AG04449 (cell line): ENCODE results near the gene LRBA.

Experiments used
- CTCF ChIA-PET: fragments of 350-600 bp; formaldehyde crosslinking; extraction: SDS; loops from one replicate; lab custom pipeline; 2021; ENCODE audit warnings: antibody characterized with exemption; lab: Yijun Ruan, JAX
- POLR2A ChIA-PET: fragments of 400-600, 350-600 bp; formaldehyde crosslinking; extraction: SDS; loops from one replicate; lab custom pipeline; 2020; ENCODE audit warnings: antibody characterized with exemption, inconsistent platforms; lab: Yijun Ruan, JAX
- DNase-seq: peaks from one replicate; pipeline ENCODE4 v3.0.0-alpha.2; 2010; ENCODE audit warnings: low read depth, low spot score
- H3K4me3 ChIP-seq: 2 replicates; pipeline ENCODE4 v1.5.1; 2011; ENCODE audit warnings: low read depth, mild to moderate bottlenecking, control low read depth, low read length
- CTCF ChIP-seq: IDR thresholded peaks from one replicate; pipeline ENCODE4 v1.5.1; 2011; ENCODE audit warnings: mild to moderate bottlenecking, moderate library complexity, low read length, control low read depth, inconsistent platforms; ENCODE audit not compliant: insufficient read depth; ENCODE audit errors: missing control alignments

LRBA gene

GRCh38 chr4:150890246-150890645 is 124.8 kb downstream of the LRBA start:
- POLR2A ChIA-PET = no interaction called here
- CTCF ChIA-PET = no interaction called here
- TF ChIP-seq CTCF = no peak
- no peak for DNase-seq
- no peak overlapping the region for H3K4me3 ChIP-seq

DNA sequence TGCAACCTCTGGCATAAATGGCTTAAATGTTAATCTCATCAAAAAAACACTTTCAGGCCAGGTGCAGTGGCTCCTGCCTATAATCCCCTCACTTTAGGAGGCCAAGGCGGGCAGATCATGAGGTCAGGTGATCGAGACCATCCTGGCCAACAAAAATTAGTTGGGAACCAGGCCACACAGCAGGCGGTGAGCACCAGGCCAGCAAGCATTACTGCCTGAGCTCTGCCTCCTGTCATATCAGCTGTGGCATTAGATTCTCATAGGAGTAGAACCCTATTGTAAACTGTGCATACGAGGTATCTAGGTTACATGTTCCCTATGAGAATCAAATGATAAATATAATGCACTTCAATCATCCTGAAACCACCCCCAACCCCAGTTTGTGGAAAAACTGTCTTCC is 125.8 kb downstream of the LRBA start:
- ChIA-PET POLR2A (no interaction called here), CTCF (no interaction called here)
- TF ChIP-seq CTCF = no peak
- DNase-seq = no peak
- H3K4me3 ChIP-seq = no peak overlapping the region

DNA sequence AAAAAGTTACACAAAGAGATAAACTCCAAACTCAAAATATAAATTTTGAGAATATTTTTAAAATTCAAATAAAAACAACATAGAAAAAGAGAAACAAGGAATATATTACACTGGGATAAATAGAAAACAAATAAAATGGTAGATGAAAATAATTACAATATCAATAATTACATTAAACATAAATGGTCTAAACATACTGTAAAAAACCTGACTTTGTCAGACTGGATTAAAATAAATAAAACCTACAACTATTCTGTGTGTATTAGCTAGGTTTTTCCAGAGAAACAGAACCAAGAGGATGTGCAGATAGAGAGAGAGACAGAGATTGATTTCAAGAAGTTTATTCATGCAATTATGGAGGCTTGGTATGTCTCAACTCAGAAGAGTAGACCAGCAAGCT is 126.5 kb downstream of the LRBA start:
- DNase-seq = no peak

DNA sequence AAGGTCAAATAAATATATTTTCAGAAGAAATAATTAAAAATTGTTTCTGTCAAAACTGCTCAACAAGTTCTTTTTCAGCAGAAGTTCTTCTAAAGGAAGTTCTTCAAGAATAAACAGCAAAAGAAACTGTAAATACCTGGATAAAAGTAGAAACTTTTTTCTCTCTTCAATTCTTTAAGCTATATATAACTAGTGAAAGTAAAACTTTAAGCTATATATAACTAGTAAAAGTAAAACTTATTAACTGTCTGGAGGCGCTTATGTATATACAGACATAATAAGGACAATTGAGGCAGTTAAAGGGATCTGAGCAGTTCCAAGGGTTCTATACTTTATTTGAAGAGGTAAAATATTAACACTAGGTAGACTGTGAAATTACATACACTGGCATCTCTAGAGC is 126.9 kb downstream of the LRBA start:
- no peak for DNase-seq
- CTCF ChIA-PET = no interaction called here
- POLR2A ChIA-PET = no interaction called here
- no peak for TF ChIP-seq CTCF
- no peak overlapping the region for H3K4me3 ChIP-seq

More for the DNA sequence above, 126.5 kb downstream of the LRBA start:
- CTCF ChIA-PET = no interaction called here
- H3K4me3 ChIP-seq = no peak overlapping the region
- POLR2A ChIA-PET = no interaction called here
- TF ChIP-seq CTCF = no peak

GRCh38 chr4:150886597-150886996 is 128.5 kb downstream of the LRBA start:
- DNase-seq = no peak

DNA sequence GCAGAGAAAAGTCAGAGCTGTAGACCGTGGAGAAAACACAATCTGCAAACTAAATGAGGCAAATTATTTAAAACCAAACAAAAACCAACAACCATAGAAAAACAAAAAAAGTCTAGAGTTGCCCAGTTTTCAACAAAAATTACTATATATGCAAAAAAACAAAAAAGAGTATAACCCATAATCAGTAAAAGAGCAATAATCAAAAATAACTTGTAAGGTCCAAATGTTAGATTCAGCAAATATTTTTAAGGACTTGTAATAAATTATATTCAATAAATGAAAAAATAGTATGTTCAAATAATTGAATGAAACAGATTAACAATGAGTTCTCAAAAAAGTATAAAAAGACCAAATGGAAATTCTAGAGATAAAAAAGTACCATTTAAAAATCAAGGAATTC is 130.5 kb downstream of the LRBA start:
- no peak for TF ChIP-seq CTCF
- no peak for DNase-seq
- ChIA-PET CTCF (interaction anchor here (1.0 kb wide), 1 partner anchor 18 kb away, joined by 4 read pairs; no protein-coding TSS in a partner anchor), POLR2A (no interaction called here)
- no peak overlapping the region for H3K4me3 ChIP-seq

More at GRCh38 chr4:150886597-150886996, 128.5 kb downstream of the LRBA start:
- ChIA-PET POLR2A (no interaction called here), CTCF (no interaction called here)
- no peak overlapping the region for H3K4me3 ChIP-seq
- TF ChIP-seq CTCF = no peak
